Loucy (cell line): ENCODE results near the gene LENG9.
A peak's percentile ranks its signal among the peaks of the same experiment; 100 is the strongest.
"Not testable (repeated sequence)": the region's sequence is repeated elsewhere in the genome, so short reads cannot be mapped to it uniquely, and the experiment has no call there.

ENCODE experiments used
- H2AFZ ChIP-seq: fragments of 200-600 bp; sonication (generic); 2 replicates; pipeline ENCODE4 v1.6.0; 2016; ENCODE audit warnings: antibody characterized with exemption, mild to moderate bottlenecking, low read length, moderate library complexity
- H3F3A ChIP-seq: fragments of 200-600 bp; 2 replicates; pipeline ENCODE4 v1.6.0; 2016; ENCODE audit warnings: antibody characterized with exemption, low read depth, mild to moderate bottlenecking
- H3K27me3 ChIP-seq: fragments of 200-600 bp; sonication (generic); 2 replicates; pipeline ENCODE4 v1.6.1; 2014; ENCODE audit warnings: low read length, mild to moderate bottlenecking; ENCODE audit not compliant: insufficient read depth, poor library complexity, severe bottlenecking
- H3K36me3 ChIP-seq: fragments of 200-600 bp; sonication (generic); 2 replicates; pipeline ENCODE4 v1.6.1; 2016; ENCODE audit warnings: low read length; ENCODE audit not compliant: insufficient read depth
- H3K4me1 ChIP-seq: fragments of 200-600 bp; sonication (generic); 2 replicates; pipeline ENCODE4 v1.5.1; 2014; ENCODE audit warnings: low read length, mild to moderate bottlenecking; ENCODE audit not compliant: insufficient read depth, poor library complexity, severe bottlenecking
- H3K4me2 ChIP-seq: fragments of 200-600 bp; sonication (generic); 2 replicates; pipeline ENCODE4 v1.6.0; 2014; ENCODE audit warnings: antibody characterized with exemption, low read length, low read depth, mild to moderate bottlenecking; ENCODE audit not compliant: poor library complexity, severe bottlenecking
- H3K4me3 ChIP-seq: fragments of 200-600 bp; sonication (generic); 2 replicates; pipeline ENCODE4 v1.5.1; 2014; ENCODE audit warnings: low read length, mild to moderate bottlenecking, mixed read lengths; ENCODE audit not compliant: poor library complexity, severe bottlenecking
- H3K79me2 ChIP-seq: fragments of 200-600 bp; sonication (generic); 2 replicates; pipeline ENCODE4 v1.6.1; 2014; ENCODE audit warnings: low read length; ENCODE audit not compliant: insufficient read depth
- H3K9ac ChIP-seq: fragments of 200-600 bp; sonication (generic); 2 replicates; pipeline ENCODE4 v1.6.0; 2014; ENCODE audit warnings: mild to moderate bottlenecking, low read depth, low read length, moderate library complexity; ENCODE audit not compliant: poor library complexity, severe bottlenecking
- H3K9me2 ChIP-seq: fragments of 200-600 bp; sonication (generic); replicated peaks from 2 replicates; pipeline ENCODE4 v1.6.1; 2016; ENCODE audit warnings: low read depth, low read length, mixed read lengths
- H3K9me3 ChIP-seq: fragments of 200-600 bp; sonication (generic); 2 replicates; pipeline ENCODE4 v1.6.1; 2014; ENCODE audit warnings: mild to moderate bottlenecking, antibody characterized with exemption, low read length, low read depth; ENCODE audit not compliant: insufficient read depth
- H4K20me1 ChIP-seq: fragments of 200-600 bp; sonication (generic); 2 replicates; pipeline ENCODE4 v1.6.0; 2014; ENCODE audit warnings: antibody characterized with exemption, low read length, mild to moderate bottlenecking; ENCODE audit not compliant: insufficient read depth, poor library complexity, severe bottlenecking
- CTCF ChIP-seq: fragments of 200-600 bp; sonication (generic); conservative IDR thresholded peaks from 2 replicates; pipeline ENCODE4 v1.5.1; 2014; ENCODE audit warnings: mild to moderate bottlenecking, antibody characterized with exemption, low read length
- EZH2phosphoT487 ChIP-seq: fragments of 200-600 bp; IDR thresholded peaks from 2 replicates; pipeline ENCODE4 v1.6.1; 2018; ENCODE audit warnings: antibody characterized with exemption, mild to moderate bottlenecking, moderate library complexity, borderline replicate concordance

Gene LENG9

GRCh38 chr19:54493967-54494585, 30.5 kb upstream of the LENG9 start:
- Histone ChIP-seq H2AFZ (no peak overlapping the region), H4K20me1 (no peaks in the 10 kb centered on the region), H3K36me3 (no peaks in the 10 kb centered on the region), H3K9ac (no peak overlapping the region), H3K9me3 (no peaks in the 10 kb centered on the region), H3K4me3 (no peak overlapping the region), H3F3A (no peaks in the 10 kb centered on the region), H3K4me1 (no peaks in the 10 kb centered on the region), H3K27me3 (no peaks in the 10 kb centered on the region), H3K4me2 (no peak overlapping the region), H3K79me2 (no peaks in the 10 kb centered on the region), H3K9me2 (no peaks in the 10 kb centered on the region)
- no peak for TF ChIP-seq CTCF
- TF ChIP-seq EZH2phosphoT487: no peak

- not testable (repeated sequence) for H3K9me3 ChIP-seq, H3K79me2 ChIP-seq, H3K27me3 ChIP-seq, H3K4me1 ChIP-seq, H3K9me2 ChIP-seq, H4K20me1 ChIP-seq, H2AFZ ChIP-seq, H3K4me2 ChIP-seq, H3K36me3 ChIP-seq, H3F3A ChIP-seq
- peak overlapping the region; percentile 45 for H3K4me3 ChIP-seq
- peak overlapping the region; percentile 48 for H3K9ac ChIP-seq
Measured at GRCh38 chr19:54493056-54493455, 29.5 kb upstream of the LENG9 start.

- Histone ChIP-seq H3K27me3 (no peaks in the 10 kb centered on the region), H3K4me1 (no peaks in the 10 kb centered on the region)
Measured at GRCh38 chr19:54492568-54492967, 29.0 kb upstream of the LENG9 start.

More at GRCh38 chr19:54492568-54492967, 29.0 kb upstream of the LENG9 start:
- no peaks in the 10 kb centered on the region for H3K9me3 ChIP-seq
- H4K20me1 ChIP-seq: no peaks in the 10 kb centered on the region
- no peaks in the 10 kb centered on the region for H3K36me3 ChIP-seq
- H3F3A ChIP-seq: no peaks in the 10 kb centered on the region
- no peaks in the 10 kb centered on the region for H3K9me2 ChIP-seq
- H3K4me3 ChIP-seq: peak overlapping the region; percentile 45
- no peaks in the 10 kb centered on the region for H3K79me2 ChIP-seq
- no peak overlapping the region for H3K4me2 ChIP-seq
- TF ChIP-seq CTCF (no peak), EZH2phosphoT487 (no peak)
- H2AFZ ChIP-seq: no peak overlapping the region
- peak overlapping the region; percentile 48 for H3K9ac ChIP-seq
